Measurements from ENCODE around the gene CDH1. TPM values are rescaled to one million over a fixed set of nuclear protein-coding genes. Genes with fewer than 3 reads are reported as not detected.

The CDH1 gene
- total and polyA plus RNA-seq, 7 experiments from 2014 or later = 0.34 to 1.3 (median 1.2) TPM; not detected in 4

DNA sequence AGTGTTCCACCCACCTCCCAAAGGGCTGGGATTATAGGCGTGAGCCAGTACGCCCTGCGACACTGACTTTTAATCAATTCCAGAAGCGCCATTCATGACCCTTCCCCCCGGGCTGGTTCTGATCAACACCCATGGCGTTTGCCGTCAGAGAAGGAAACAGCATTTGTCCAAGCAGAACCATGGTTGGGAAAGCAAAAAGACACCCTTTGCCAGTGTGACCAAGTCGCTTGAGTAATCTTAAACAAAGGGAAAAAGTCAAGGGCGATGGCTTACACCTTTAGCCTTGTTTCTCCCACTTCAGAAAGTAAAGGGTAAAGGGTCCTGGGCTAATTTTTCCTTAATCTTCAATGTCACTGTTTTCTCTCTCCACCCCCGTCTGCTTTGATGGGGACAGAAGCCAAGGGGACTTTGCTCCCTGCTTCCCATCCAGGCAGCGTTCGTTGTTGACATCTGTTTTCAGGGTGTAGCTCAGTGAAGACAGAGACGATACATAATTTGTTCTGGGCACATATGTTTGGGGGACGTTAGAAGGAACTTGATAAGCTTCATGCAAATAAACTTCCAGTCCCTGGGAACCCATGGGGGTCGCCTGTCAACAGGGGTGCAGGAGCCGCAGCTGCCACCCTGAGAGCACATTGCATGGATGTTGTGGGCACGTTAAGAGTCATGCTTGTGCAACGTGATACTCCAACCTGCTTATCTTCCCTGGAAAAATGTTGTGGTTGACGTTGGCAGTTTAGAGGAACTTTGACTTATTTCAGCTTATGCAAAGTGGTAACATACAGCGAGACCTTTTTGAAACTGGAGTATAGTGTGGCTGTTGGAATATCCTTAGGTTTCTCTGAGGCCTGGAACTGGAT is 55.6 kb downstream of the CDH1 start:
- ATAC-seq (no peak), DNase-seq (no peak)
- no peaks in the 10 kb centered on the region for H3K27me3 ChIP-seq (ENCODE audit: control insufficient read depth in 2 of 2, insufficient read depth in 2 of 2, low read length in 2 of 2)
- H3K27ac ChIP-seq (ENCODE audit: low read depth, low read length) = no peak overlapping the region
- H3K27ac Mint-ChIP-seq = no peak overlapping the region
- no peak overlapping the region for H3K4me3 ChIP-seq (ENCODE audit: low read length)
- intact Hi-C loops (cut with micrococcal nuclease) = no loop called here
- CTCF ChIA-PET = no interaction called here
- POLR2A ChIA-PET = no interaction called here
- no peak overlapping the region for H3K4me3 Mint-ChIP-seq
- no peaks in the 10 kb centered on the region for H3K36me3 Mint-ChIP-seq
- H3K36me3 ChIP-seq (ENCODE audit: control insufficient read depth in 2 of 3, insufficient read depth in 3 of 3, low read length in 3 of 3) = no peaks in the 10 kb centered on the region
- H3K9me3 Mint-ChIP-seq = no peaks in the 10 kb centered on the region
- H3K27me3 Mint-ChIP-seq = peaks cover 0 to 3% (median 0%) of the 10 kb centered on the region in 5 donors
- no peaks in the 10 kb centered on the region for H3K4me1 Mint-ChIP-seq
- H3K4me1 ChIP-seq (ENCODE audit: control insufficient read depth in 2 of 2, insufficient read depth in 2 of 2, low read length in 2 of 2) = no peaks in the 10 kb centered on the region
- H3K9me3 ChIP-seq (ENCODE audit: control insufficient read depth in 2 of 3, low read length in 3 of 3) = no peaks in the 10 kb centered on the region

DNA sequence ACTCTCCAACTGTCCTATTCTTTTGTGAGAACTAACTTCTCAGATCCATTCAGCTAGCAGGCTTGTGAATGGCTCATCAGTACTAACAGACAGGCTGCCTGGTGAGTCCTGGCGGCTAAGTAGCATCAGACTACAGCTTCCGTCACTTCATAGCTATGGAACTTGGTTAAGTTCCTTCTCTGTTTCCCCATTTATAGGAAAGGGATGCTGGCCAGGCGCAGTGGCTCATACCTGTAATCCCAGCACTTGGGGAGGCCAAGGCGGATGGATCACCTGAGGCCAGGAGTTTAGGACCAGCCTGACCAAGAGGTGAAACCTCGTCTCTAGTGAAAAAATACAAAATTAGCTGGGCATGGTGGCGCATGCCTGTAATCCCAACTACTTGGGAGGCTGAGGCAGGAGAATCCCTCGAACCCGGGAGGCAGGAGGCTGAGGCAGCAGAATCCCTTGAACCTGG is 56.3 kb downstream of the CDH1 start:
- Histone ChIP-seq H3K4me3 (ENCODE audit: low read length) (no peak overlapping the region), H3K4me1 (ENCODE audit: control insufficient read depth in 2 of 2, insufficient read depth in 2 of 2, low read length in 2 of 2) (no peaks in the 10 kb centered on the region), H3K9me3 (ENCODE audit: control insufficient read depth in 2 of 3, low read length in 3 of 3) (no peaks in the 10 kb centered on the region), H3K27me3 (ENCODE audit: control insufficient read depth in 2 of 2, insufficient read depth in 2 of 2, low read length in 2 of 2) (no peaks in the 10 kb centered on the region), H3K36me3 (ENCODE audit: control insufficient read depth in 2 of 3, insufficient read depth in 3 of 3, low read length in 3 of 3) (no peaks in the 10 kb centered on the region), H3K27ac (ENCODE audit: low read depth, low read length) (no peak overlapping the region)
- H3K4me1 Mint-ChIP-seq = no peaks in the 10 kb centered on the region
- peaks cover 0 to 3% (median 0%) of the 10 kb centered on the region in 5 donors for H3K27me3 Mint-ChIP-seq
- ChIA-PET CTCF (no interaction called here), POLR2A (no interaction called here)
- no peak overlapping the region for H3K4me3 Mint-ChIP-seq
- H3K9me3 Mint-ChIP-seq = no peaks in the 10 kb centered on the region
- DNase-seq = no peak
- no peak overlapping the region for H3K27ac Mint-ChIP-seq
- H3K36me3 Mint-ChIP-seq = no peaks in the 10 kb centered on the region
- ATAC-seq = no peak
- intact Hi-C loops (cut with micrococcal nuclease) = no loop called here

DNA sequence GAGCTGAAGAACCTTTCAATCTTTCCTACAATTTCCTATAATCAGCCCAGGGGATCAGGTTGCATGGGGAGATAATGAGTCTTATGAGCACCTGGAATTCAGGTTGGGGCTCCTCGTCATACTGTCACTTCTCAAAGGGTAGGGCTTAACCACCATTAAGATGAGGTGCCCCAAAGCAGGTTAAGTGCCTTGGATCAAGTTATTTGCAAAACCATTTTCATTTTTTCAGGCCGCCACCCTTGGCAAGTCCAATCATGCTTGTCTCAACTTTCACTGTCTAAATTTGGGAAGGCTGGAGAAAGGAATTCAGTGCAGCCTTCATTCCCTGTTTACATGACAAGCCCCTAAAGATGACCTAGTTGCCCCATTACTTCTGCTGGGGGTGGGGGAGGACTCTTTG is 61.3 kb downstream of the CDH1 start:
- no peaks in the 10 kb centered on the region for H3K9me3 Mint-ChIP-seq
- no peak overlapping the region for H3K27ac Mint-ChIP-seq
- Histone ChIP-seq H3K36me3 (ENCODE audit: control insufficient read depth in 2 of 3, insufficient read depth in 3 of 3, low read length in 3 of 3) (no peaks in the 10 kb centered on the region), H3K4me1 (ENCODE audit: control insufficient read depth in 2 of 2, insufficient read depth in 2 of 2, low read length in 2 of 2) (no peaks in the 10 kb centered on the region), H3K9me3 (ENCODE audit: control insufficient read depth in 2 of 3, low read length in 3 of 3) (no peaks in the 10 kb centered on the region), H3K27me3 (ENCODE audit: control insufficient read depth in 2 of 2, insufficient read depth in 2 of 2, low read length in 2 of 2) (no peaks in the 10 kb centered on the region), H3K27ac (ENCODE audit: low read depth, low read length) (no peak overlapping the region), H3K4me3 (ENCODE audit: low read length) (no peak overlapping the region)
- intact Hi-C loops (cut with micrococcal nuclease) = no loop called here
- no peaks in the 10 kb centered on the region for H3K27me3 Mint-ChIP-seq
- POLR2A ChIA-PET = interaction anchor here (0.6 kb wide), 1 partner anchor 10 kb away, joined by 4 read pairs; no protein-coding TSS in a partner anchor
- peaks cover 0 to 3% (median 0%) of the 10 kb centered on the region in 7 donors for H3K4me1 Mint-ChIP-seq
- no peak for DNase-seq
- no peak for ATAC-seq
- CTCF ChIA-PET = interaction anchor here (3.1 kb wide), 1 partner anchor 271 kb away, joined by 10 read pairs; no protein-coding TSS in a partner anchor
- no peak overlapping the region for H3K4me3 Mint-ChIP-seq
- no peaks in the 10 kb centered on the region for H3K36me3 Mint-ChIP-seq

DNA sequence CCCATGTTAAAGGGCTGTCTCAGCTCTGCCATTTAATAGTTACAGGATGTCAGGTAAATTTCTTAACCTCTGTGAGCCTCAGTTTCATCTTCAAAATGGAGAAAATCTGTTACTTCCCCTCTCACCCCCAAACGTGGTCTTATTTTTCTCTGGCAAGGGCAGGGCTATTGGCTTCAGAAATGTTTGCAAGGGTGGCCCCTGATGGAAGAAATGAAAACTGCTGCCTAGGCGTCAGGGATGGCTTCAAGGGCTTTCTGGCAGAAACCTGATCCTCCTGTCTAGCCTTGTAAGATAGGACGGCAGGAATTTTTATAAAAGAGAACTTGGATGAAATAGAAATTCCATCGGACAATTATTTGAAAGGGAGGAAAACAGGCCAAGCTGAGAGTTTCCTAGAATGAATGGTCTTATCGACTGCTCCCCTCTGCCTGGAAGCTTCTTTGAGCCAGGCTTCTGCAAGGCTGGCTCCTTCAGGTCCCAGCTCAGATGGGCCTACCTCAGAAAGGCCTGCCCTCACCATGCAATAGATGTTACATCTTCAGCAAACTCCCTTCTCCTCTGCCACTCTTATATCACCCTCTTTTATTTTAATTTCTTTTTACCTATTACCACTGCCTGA is 63.3 kb downstream of the CDH1 start:
- Histone ChIP-seq H3K4me3 (ENCODE audit: low read length) (no peak overlapping the region), H3K27me3 (ENCODE audit: control insufficient read depth in 2 of 2, insufficient read depth in 2 of 2, low read length in 2 of 2) (no peaks in the 10 kb centered on the region), H3K9me3 (ENCODE audit: control insufficient read depth in 2 of 3, low read length in 3 of 3) (no peaks in the 10 kb centered on the region), H3K4me1 (ENCODE audit: control insufficient read depth in 2 of 2, insufficient read depth in 2 of 2, low read length in 2 of 2) (no peaks in the 10 kb centered on the region), H3K36me3 (ENCODE audit: control insufficient read depth in 2 of 3, insufficient read depth in 3 of 3, low read length in 3 of 3) (no peaks in the 10 kb centered on the region), H3K27ac (ENCODE audit: low read depth, low read length) (no peak overlapping the region)
- no peak overlapping the region for H3K4me3 Mint-ChIP-seq
- peak in 8 of 9 donors; percentile 7 to 48 (median 28) for DNase-seq
- no peaks in the 10 kb centered on the region for H3K9me3 Mint-ChIP-seq
- H3K36me3 Mint-ChIP-seq = no peaks in the 10 kb centered on the region
- peak; percentile 65 for ATAC-seq
- peaks cover 0 to 3% (median 0%) of the 10 kb centered on the region in 7 donors for H3K4me1 Mint-ChIP-seq
- intact Hi-C loops (cut with micrococcal nuclease) = loop anchor here (1.0 kb wide), 2 partner anchors 96 to 272 kb away; no protein-coding TSS in a partner anchor
- ChIA-PET POLR2A (interaction anchor here (0.7 kb wide), 1 partner anchor 282 kb away, joined by 3 read pairs; no protein-coding TSS in a partner anchor), CTCF (interaction anchor here (0.6 to 3.1 kb wide), 3 partner anchors 17 to 273 kb away, joined by 4 to 11 read pairs (median 10); no protein-coding TSS in a partner anchor)
- peak overlapping the region in 1 of 9 donors; percentile 39 for H3K27ac Mint-ChIP-seq
- H3K27me3 Mint-ChIP-seq = peaks cover 0 to 1% (median 0%) of the 10 kb centered on the region in 5 donors

DNA sequence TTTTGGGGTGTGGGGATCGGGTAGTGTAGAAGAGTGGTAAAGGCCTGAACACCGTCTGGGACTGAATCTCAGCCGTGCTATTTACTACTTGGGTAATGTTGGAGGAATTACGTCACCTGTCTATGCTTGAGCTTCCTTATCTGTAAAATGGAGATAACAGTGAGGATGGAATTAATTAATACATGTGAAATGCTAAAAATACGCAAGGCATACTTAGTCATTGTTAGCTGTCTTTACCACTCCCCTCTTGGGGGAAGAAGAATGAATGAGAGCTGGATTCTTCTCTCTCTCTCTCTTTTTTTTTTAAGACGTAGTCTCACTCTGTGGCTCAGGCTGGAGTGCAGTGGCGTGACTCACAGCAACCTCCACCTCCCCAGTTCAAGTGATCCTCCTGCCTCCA is 65.1 kb downstream of the CDH1 start:
- no peak overlapping the region for H3K4me3 ChIP-seq (ENCODE audit: low read length)
- POLR2A ChIA-PET = no interaction called here
- no peaks in the 10 kb centered on the region for H3K36me3 ChIP-seq (ENCODE audit: control insufficient read depth in 2 of 3, insufficient read depth in 3 of 3, low read length in 3 of 3)
- H3K27ac Mint-ChIP-seq = no peak overlapping the region
- H3K9me3 ChIP-seq (ENCODE audit: control insufficient read depth in 2 of 3, low read length in 3 of 3) = no peaks in the 10 kb centered on the region
- intact Hi-C loops (cut with micrococcal nuclease) = no loop called here
- no peak overlapping the region for H3K27ac ChIP-seq (ENCODE audit: low read depth, low read length)
- H3K4me1 Mint-ChIP-seq = peaks cover 0 to 3% (median 0%) of the 10 kb centered on the region in 7 donors
- ATAC-seq = no peak
- no peak for DNase-seq
- H3K4me1 ChIP-seq (ENCODE audit: control insufficient read depth in 2 of 2, insufficient read depth in 2 of 2, low read length in 2 of 2) = no peaks in the 10 kb centered on the region
- H3K27me3 Mint-ChIP-seq = peaks cover 0 to 6% (median 0%) of the 10 kb centered on the region in 5 donors
- CTCF ChIA-PET = interaction anchor here (0.7 kb wide), 1 partner anchor 832 kb away, joined by 3 read pairs; no protein-coding TSS in a partner anchor
- H3K4me3 Mint-ChIP-seq = no peak overlapping the region
- H3K9me3 Mint-ChIP-seq = no peaks in the 10 kb centered on the region
- H3K27me3 ChIP-seq (ENCODE audit: control insufficient read depth in 2 of 2, insufficient read depth in 2 of 2, low read length in 2 of 2) = no peaks in the 10 kb centered on the region
- no peaks in the 10 kb centered on the region for H3K36me3 Mint-ChIP-seq

DNA sequence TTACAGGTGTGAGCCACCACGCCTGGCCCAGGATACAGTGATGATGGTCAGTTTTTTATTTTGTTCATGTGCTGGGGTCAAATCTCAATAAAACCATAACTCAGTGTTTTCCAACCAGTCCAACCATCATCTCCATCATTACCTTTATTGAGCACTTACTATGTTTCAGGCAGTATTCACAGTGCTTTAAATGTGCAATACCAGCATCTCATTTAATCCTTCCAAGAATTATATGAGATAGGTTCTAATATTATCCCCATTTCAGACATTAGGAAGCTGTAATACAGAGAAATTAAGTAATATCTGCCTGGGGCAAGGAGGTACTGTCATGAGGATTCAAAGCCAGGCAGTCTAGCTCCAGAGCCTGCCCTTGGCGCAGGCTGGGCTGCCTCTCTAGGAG is 69.3 kb downstream of the CDH1 start:
- Mint-ChIP-seq H3K4me3 (no peak overlapping the region), H3K27ac (no peak overlapping the region), H3K36me3 (no peaks in the 10 kb centered on the region), H3K4me1 (no peaks in the 10 kb centered on the region), H3K9me3 (peaks cover 0 to 1% (median 0%) of the 10 kb centered on the region in 11 donors), H3K27me3 (peaks cover 0 to 6% (median 0%) of the 10 kb centered on the region in 5 donors)
- no peaks in the 10 kb centered on the region for H3K27me3 ChIP-seq (ENCODE audit: control insufficient read depth in 2 of 2, insufficient read depth in 2 of 2, low read length in 2 of 2)
- no peaks in the 10 kb centered on the region for H3K9me3 ChIP-seq (ENCODE audit: control insufficient read depth in 2 of 3, low read length in 3 of 3)
- ChIA-PET CTCF (no interaction called here), POLR2A (no interaction called here)
- H3K36me3 ChIP-seq (ENCODE audit: control insufficient read depth in 2 of 3, insufficient read depth in 3 of 3, low read length in 3 of 3) = no peaks in the 10 kb centered on the region
- DNase-seq (no peak), ATAC-seq (no peak)
- no peak overlapping the region for H3K27ac ChIP-seq (ENCODE audit: low read depth, low read length)
- H3K4me1 ChIP-seq (ENCODE audit: control insufficient read depth in 2 of 2, insufficient read depth in 2 of 2, low read length in 2 of 2) = no peaks in the 10 kb centered on the region
- intact Hi-C loops (cut with micrococcal nuclease) = no loop called here
- no peak overlapping the region for H3K4me3 ChIP-seq (ENCODE audit: low read length)
